Smooth muscle cell (in vitro differentiated cells): ENCODE measurements around the gene PSMB2. TPM values are rescaled to one million over a fixed set of nuclear protein-coding genes. Genes with fewer than 3 reads are reported as not detected.

Experiments used
- DNase-seq: peaks from one replicate; lab custom pipeline; 2025; ENCODE audit not compliant: unreplicated experiment; lab: John Stamatoyannopoulos, UW
- H2AFZ ChIP-seq: fragments of 200-600 bp; sonication (generic); 2 replicates; pipeline ENCODE4 v1.6.0; 2016; ENCODE audit warnings: antibody characterized with exemption, low read depth, mild to moderate bottlenecking
- H3F3A ChIP-seq: fragments of 200-600 bp; sonication (generic); 2 replicates; pipeline ENCODE4 v1.6.0; 2017; ENCODE audit warnings: antibody characterized with exemption, low read depth
- H3K27ac ChIP-seq: fragments of 200-600 bp; sonication (generic); 2 replicates; pipeline ENCODE4 v1.5.1; 2016; ENCODE audit warnings: low read depth, mild to moderate bottlenecking
- H3K27me3 ChIP-seq: fragments of 200-600 bp; sonication (generic); 2 replicates; pipeline ENCODE4 v1.6.1; 2016; ENCODE audit warnings: low read depth, mild to moderate bottlenecking
- H3K36me3 ChIP-seq: fragments of 200-600 bp; sonication (generic); 2 replicates; pipeline ENCODE4 v1.5.1; 2016; ENCODE audit warnings: low read depth
- H3K4me1 ChIP-seq: fragments of 200-600 bp; sonication (generic); 2 replicates; pipeline ENCODE4 v1.5.1; 2016; ENCODE audit warnings: low read depth
- H3K4me2 ChIP-seq: fragments of 200-600 bp; sonication (generic); 2 replicates; pipeline ENCODE4 v1.6.0; 2016; ENCODE audit warnings: mild to moderate bottlenecking
- H3K4me3 ChIP-seq: fragments of 200-600 bp; sonication (generic); 2 replicates; pipeline ENCODE4 v1.5.1; 2016; ENCODE audit warnings: mild to moderate bottlenecking
- H3K79me2 ChIP-seq: fragments of 200-600 bp; sonication (generic); 2 replicates; pipeline ENCODE4 v1.6.0; 2016; ENCODE audit warnings: low read depth, mild to moderate bottlenecking
- H3K9ac ChIP-seq: fragments of 200-600 bp; sonication (generic); 2 replicates; pipeline ENCODE4 v1.6.0; 2016; ENCODE audit warnings: low read depth
- H3K9me3 ChIP-seq: fragments of 200-600 bp; sonication (generic); replicated peaks from 2 replicates; pipeline ENCODE4 v1.5.1; 2016; ENCODE audit warnings: low read depth
- H4K20me1 ChIP-seq: fragments of 200-600 bp; sonication (generic); 2 replicates; pipeline ENCODE4 v1.6.0; 2016; ENCODE audit warnings: low read depth
- CTCF ChIP-seq: fragments of 200-600 bp; sonication (generic); IDR thresholded peaks from 2 replicates; pipeline ENCODE4 v1.5.1; 2017; ENCODE audit warnings: borderline replicate concordance, mild to moderate bottlenecking, antibody characterized with exemption; ENCODE audit not compliant: insufficient read depth, poor library complexity, severe bottlenecking
- WGBS: methylation state at CpG from one replicate; pipeline ENCODE4 v1.1.7; 2016; ENCODE audit warnings: low lambda C conversion rate; 5-methylcytosine and 5-hydroxymethylcytosine counted together
- polyA plus RNA-seq: library from polyadenylated mRNA; unstranded; fragments of >200 nt; fragmentation: Nextera tagmentation; extraction: Ambion mirVana; gene quantifications from 2 replicates; pipeline ENCODE4 v1.2.1, GENCODE V29; 2016
- total RNA-seq: library from RNA; depleted of rRNA; stranded (reverse); fragments of >200 nt; gene quantifications from 2 replicates; pipeline ENCODE4 v1.2.3, GENCODE V29; 2014

PSMB2 gene
- total and polyA plus RNA-seq, 2 experiments from 2014 or later, result 51.6 to 110 TPM

GRCh38 chr1:35573198-35574124 lies 67.9 kb downstream of the PSMB2 start, which contains the start of gene TFAP2E:
TFAP2E (plus strand) TSS chr1:35573314; CDS start chr1:35573578, 264 bp downstream.
- WGBS, result 5% methylated on average over 85 of the region's 95 CpGs
- H2AFZ ChIP-seq, result no peak within 1 kb of the TSS
- H3K4me2 ChIP-seq, result peak within 1 kb of the TSS; percentile 93
- TF ChIP-seq CTCF, result no peak
- H3K4me3 ChIP-seq, result peak within 1 kb of the TSS; percentile 62
- peaks cover 12% of the 10 kb centered on the region for H3K4me1 ChIP-seq
- DNase-seq, result no peak
- no peak within 1 kb of the TSS for H3K27ac ChIP-seq
- H4K20me1 ChIP-seq, result no peaks in the 10 kb centered on the region
- no peaks in the 10 kb centered on the region for H3K79me2 ChIP-seq
- peaks cover 3% of the 10 kb centered on the region for H3F3A ChIP-seq
- H3K27me3 ChIP-seq, result peaks cover 72% of the 10 kb centered on the region
- no peak within 1 kb of the TSS for H3K9ac ChIP-seq
- H3K36me3 ChIP-seq, result no peaks in the 10 kb centered on the region
- H3K9me3 ChIP-seq, result no peaks in the 10 kb centered on the region

- Histone ChIP-seq H3K9ac (no peak overlapping the region), H3F3A (peaks cover 3% of the 10 kb centered on the region), H3K4me2 (peak overlapping the region; percentile 93), H3K9me3 (no peaks in the 10 kb centered on the region), H3K4me3 (no peak overlapping the region), H3K27ac (no peak overlapping the region), H3K27me3 (peaks cover 61% of the 10 kb centered on the region), H3K36me3 (no peaks in the 10 kb centered on the region), H2AFZ (no peak overlapping the region), H3K4me1 (peaks cover 12% of the 10 kb centered on the region), H4K20me1 (no peaks in the 10 kb centered on the region), H3K79me2 (no peaks in the 10 kb centered on the region)
- TF ChIP-seq CTCF, result no peak
- no peak for DNase-seq
- WGBS, result 83% methylated on average over 2 of the region's 2 CpGs
Measured at GRCh38 chr1:35572296-35572695, 69.0 kb downstream of the PSMB2 start.

GRCh38 chr1:35571263-35571662 lies 70.1 kb downstream of the PSMB2 start:
- no peaks in the 10 kb centered on the region for H3K79me2 ChIP-seq
- no peaks in the 10 kb centered on the region for H3K9me3 ChIP-seq
- no peak overlapping the region for H2AFZ ChIP-seq
- H3K36me3 ChIP-seq, result no peaks in the 10 kb centered on the region
- peaks cover 12% of the 10 kb centered on the region for H3K4me1 ChIP-seq
- H4K20me1 ChIP-seq, result no peaks in the 10 kb centered on the region
- H3K4me3 ChIP-seq, result no peak overlapping the region
- WGBS, result 90% methylated on average over 8 of the region's 8 CpGs
- peaks cover 3% of the 10 kb centered on the region for H3F3A ChIP-seq
- no peak for DNase-seq
- H3K9ac ChIP-seq, result no peak overlapping the region
- no peak for TF ChIP-seq CTCF
- peaks cover 50% of the 10 kb centered on the region for H3K27me3 ChIP-seq
- no peak overlapping the region for H3K4me2 ChIP-seq
- no peak overlapping the region for H3K27ac ChIP-seq
